Calu3 (cell line): Measurements from ENCODE around the gene DYRK1A. TPM values are rescaled to one million over a fixed set of nuclear protein-coding genes. Genes with fewer than 3 reads are reported as not detected.
A peak's percentile ranks its signal among the peaks of the same experiment; 100 is the strongest.

Experiments
- BruUV-seq: library from RNA; stranded (reverse); fragments of 400-500 nt; replicated peaks from 2 replicates; lab custom pipeline; 2021; lab: Mats Ljungman, UMichigan
- CTCF ChIA-PET: fragments of 300-600 bp; sonication (Branson Sonifier 250); formaldehyde crosslinking; loops from one replicate; lab custom pipeline; 2022; ENCODE audit warnings: antibody characterized with exemption; lab: Charles Lee
- DNase-seq: peaks from one replicate; pipeline ENCODE4 v3.0.0; 2022
- H3K27ac Mint-ChIP-seq: one replicate; pipeline ENCODE4 v1.8.0; 2022; ENCODE audit warnings: mixed read lengths; ENCODE audit not compliant: unreplicated experiment
- H3K27me3 Mint-ChIP-seq: one replicate; pipeline ENCODE4 v1.8.0; 2022; ENCODE audit warnings: mixed read lengths; ENCODE audit not compliant: unreplicated experiment
- H3K36me3 Mint-ChIP-seq: one replicate; pipeline ENCODE4 v1.8.0; 2022; ENCODE audit warnings: mild to moderate bottlenecking, moderate library complexity, mixed read lengths; ENCODE audit not compliant: insufficient read depth, unreplicated experiment
- H3K4me1 Mint-ChIP-seq: one replicate; pipeline ENCODE4 v1.8.0; 2022; ENCODE audit warnings: mild to moderate bottlenecking, low read depth, mixed read lengths; ENCODE audit not compliant: unreplicated experiment
- H3K4me3 Mint-ChIP-seq: one replicate; pipeline ENCODE4 v1.8.0; 2022; ENCODE audit warnings: mild to moderate bottlenecking, low read depth, moderate library complexity, mixed read lengths; ENCODE audit not compliant: unreplicated experiment
- H3K9me3 Mint-ChIP-seq: one replicate; pipeline ENCODE4 v1.8.0; 2022; ENCODE audit warnings: low read depth, mixed read lengths; ENCODE audit not compliant: unreplicated experiment
- intact Hi-C: fragments of 100-400 bp; cut with micrococcal nuclease; formaldehyde crosslinking; loops from one replicate; pipeline ENCODE4 v1.10.0; 2022; ENCODE audit not compliant: unreplicated experiment
- total RNA-seq: library from RNA; stranded (reverse); gene quantifications from 2 replicates; pipeline ENCODE4 v1.2.3, GENCODE V29; 2022
- TF ChIP-seq, protein P1 (sequence below): fragments of 200-600 bp; IDR thresholded peaks from one replicate; pipeline ENCODE4 v1.8.0; 2022; ENCODE audit warnings: antibody characterized with exemption; ENCODE audit not compliant: unreplicated experiment

The DYRK1A gene
- total RNA-seq, 1 experiment from 2014 or later: 45.4 TPM

- Mint-ChIP-seq H3K9me3 (no peaks in the 10 kb centered on the region), H3K27me3 (no peaks in the 10 kb centered on the region), H3K27ac (peak overlapping the region; percentile 54), H3K4me3 (peak overlapping the region; percentile 44), H3K36me3 (peaks cover 6% of the 10 kb centered on the region), H3K4me1 (peaks cover 35% of the 10 kb centered on the region)
- CTCF ChIA-PET: interaction anchor here (0.7 to 1.0 kb wide), 2 partner anchors 100 to 415 kb away, joined by 3 to 4 read pairs; no protein-coding TSS in a partner anchor
- no TSS peak for BruUV-seq
- intact Hi-C loops: loop anchor here (5.0 to 10.0 kb wide), 2 partner anchors 91 to 122 kb away; no protein-coding TSS in a partner anchor
- DNase-seq: no peak
- TF ChIP-seq, protein P1, sequence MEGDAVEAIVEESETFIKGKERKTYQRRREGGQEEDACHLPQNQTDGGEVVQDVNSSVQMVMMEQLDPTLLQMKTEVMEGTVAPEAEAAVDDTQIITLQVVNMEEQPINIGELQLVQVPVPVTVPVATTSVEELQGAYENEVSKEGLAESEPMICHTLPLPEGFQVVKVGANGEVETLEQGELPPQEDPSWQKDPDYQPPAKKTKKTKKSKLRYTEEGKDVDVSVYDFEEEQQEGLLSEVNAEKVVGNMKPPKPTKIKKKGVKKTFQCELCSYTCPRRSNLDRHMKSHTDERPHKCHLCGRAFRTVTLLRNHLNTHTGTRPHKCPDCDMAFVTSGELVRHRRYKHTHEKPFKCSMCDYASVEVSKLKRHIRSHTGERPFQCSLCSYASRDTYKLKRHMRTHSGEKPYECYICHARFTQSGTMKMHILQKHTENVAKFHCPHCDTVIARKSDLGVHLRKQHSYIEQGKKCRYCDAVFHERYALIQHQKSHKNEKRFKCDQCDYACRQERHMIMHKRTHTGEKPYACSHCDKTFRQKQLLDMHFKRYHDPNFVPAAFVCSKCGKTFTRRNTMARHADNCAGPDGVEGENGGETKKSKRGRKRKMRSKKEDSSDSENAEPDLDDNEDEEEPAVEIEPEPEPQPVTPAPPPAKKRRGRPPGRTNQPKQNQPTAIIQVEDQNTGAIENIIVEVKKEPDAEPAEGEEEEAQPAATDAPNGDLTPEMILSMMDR: no peak
These were observed 96.7 kb downstream of the DYRK1A start for GRCh38 chr21:37463083-37463801.

GRCh38 chr21:37467082-37467481, 100.5 kb downstream of the DYRK1A start:
- Mint-ChIP-seq H3K36me3 (no peaks in the 10 kb centered on the region), H3K27ac (no peak overlapping the region), H3K9me3 (no peaks in the 10 kb centered on the region), H3K27me3 (no peaks in the 10 kb centered on the region), H3K4me3 (no peak overlapping the region), H3K4me1 (peaks cover 20% of the 10 kb centered on the region)
- CTCF ChIA-PET: no interaction called here
- BruUV-seq: no TSS peak
- intact Hi-C loops: loop anchor here (10.0 kb wide), 1 partner anchor 118 kb away; no protein-coding TSS in a partner anchor
- DNase-seq: no peak
- TF ChIP-seq, protein P1: no peak

DNA sequence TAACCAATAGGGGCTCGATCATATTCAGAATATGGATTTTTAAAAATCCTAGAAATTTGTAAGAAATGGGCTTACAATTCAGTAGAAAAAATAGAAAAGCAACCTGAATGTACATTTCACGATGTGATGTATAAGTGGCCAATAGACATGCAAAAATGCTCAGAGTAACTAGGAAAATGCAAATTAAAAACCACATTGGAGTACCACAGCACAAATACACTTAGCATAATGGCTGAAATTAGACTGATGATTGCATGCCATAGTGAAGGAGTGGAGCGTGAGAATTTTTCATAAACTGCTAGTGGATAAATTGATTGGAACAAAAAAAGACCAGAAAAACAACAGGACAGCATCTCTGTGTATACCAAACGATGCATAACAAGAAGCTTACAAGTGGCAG, 102.3 kb downstream of the DYRK1A start:
- BruUV-seq: no TSS peak

DNA sequence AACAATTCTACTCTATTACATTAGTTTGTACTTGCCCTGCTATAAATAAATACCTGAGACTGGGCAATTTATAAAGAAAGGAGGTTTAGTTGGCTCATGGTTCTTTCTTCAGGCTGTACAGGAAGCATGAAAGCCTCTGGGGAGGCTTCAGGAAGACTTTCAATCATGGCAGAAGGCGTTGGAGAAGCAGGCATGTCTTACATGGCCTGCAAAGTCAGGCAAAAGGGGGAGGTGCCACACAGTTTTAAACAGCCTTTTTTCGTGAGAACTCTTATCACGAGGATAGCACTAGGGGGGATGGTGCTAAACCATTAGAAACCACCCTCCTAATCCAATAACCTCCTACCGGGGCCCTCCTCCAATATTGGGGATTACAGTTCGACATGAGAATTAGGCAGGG, 102.9 kb downstream of the DYRK1A start:
- no peaks in the 10 kb centered on the region for H3K9me3 Mint-ChIP-seq
- no peak for DNase-seq
- H3K36me3 Mint-ChIP-seq: no peaks in the 10 kb centered on the region

More for the DNA sequence above, 102.3 kb downstream of the DYRK1A start:
- Mint-ChIP-seq H3K9me3 (no peaks in the 10 kb centered on the region), H3K27me3 (no peaks in the 10 kb centered on the region), H3K27ac (no peak overlapping the region), H3K36me3 (no peaks in the 10 kb centered on the region), H3K4me1 (peaks cover 7% of the 10 kb centered on the region), H3K4me3 (no peak overlapping the region)
- CTCF ChIA-PET: no interaction called here
- intact Hi-C loops: loop anchor here (10.0 kb wide), 1 partner anchor 116 kb away; no protein-coding TSS in a partner anchor
- DNase-seq: no peak
- TF ChIP-seq, protein P1: no peak

More for the DNA sequence above, 102.9 kb downstream of the DYRK1A start:
- Mint-ChIP-seq H3K27me3 (no peaks in the 10 kb centered on the region), H3K4me3 (no peak overlapping the region), H3K27ac (no peak overlapping the region), H3K4me1 (peaks cover 7% of the 10 kb centered on the region)
- CTCF ChIA-PET: no interaction called here
- TF ChIP-seq, protein P1: no peak
- intact Hi-C loops: loop anchor here (10.0 kb wide), 1 partner anchor 115 kb away; no protein-coding TSS in a partner anchor
- BruUV-seq: no TSS peak
